HG03457 (cell line): Measurements from ENCODE around the gene PPP1CC.
"Not testable (repeated sequence)": the region's sequence is repeated elsewhere in the genome, so short reads cannot be mapped to it uniquely, and the experiment has no call there.

Experiments
- ATAC-seq: cut with Tn5 transposase; IDR thresholded peaks from one replicate; pipeline ENCODE4 v1.9.1; 2021; ENCODE audit warnings: moderate number of reproducible peaks; ENCODE audit not compliant: unreplicated experiment

The PPP1CC gene

GRCh38 chr12:110756611-110757010 is 13.9 kb upstream of the PPP1CC start:
- ATAC-seq, result no peak

DNA sequence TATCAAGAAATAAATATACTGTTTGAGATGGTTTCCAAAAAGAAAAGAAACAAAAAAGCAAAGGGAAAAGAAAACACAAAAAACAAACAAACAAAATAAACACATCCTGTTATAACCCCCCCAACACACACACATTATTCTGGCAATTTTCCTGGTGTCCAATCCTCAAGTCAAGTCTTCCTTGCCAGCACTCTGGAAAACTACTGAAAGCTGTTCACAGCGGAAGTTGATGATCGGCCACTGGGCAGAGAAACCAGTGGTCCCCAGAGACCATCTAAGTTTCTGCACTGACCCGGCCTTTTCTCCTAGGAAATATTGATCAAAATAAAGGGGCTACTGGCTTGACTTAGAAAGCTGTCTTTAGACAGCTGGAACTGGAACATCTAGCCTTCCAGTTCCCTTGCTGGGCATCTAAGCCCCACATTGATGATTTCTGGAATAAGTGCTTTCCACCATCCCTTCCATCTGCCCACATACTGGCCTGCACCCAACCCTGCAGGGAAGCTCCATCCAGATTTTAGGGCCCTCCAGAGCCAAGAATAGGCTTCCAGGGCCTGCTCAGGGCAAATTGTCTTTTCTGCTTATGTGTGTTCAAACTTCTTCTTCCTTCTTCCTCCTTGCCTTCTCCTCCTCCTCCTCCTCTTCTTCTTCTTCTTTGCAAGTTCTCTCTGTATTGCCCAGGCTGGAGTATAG is 11.6 kb upstream of the PPP1CC start:
- no peak for ATAC-seq

GRCh38 chr12:110750784-110751461 is 8.2 kb upstream of the PPP1CC start:
- ATAC-seq, result no peak

- ATAC-seq, result no peak
These were observed 3.9 kb upstream of the PPP1CC start for GRCh38 chr12:110746550-110746949.

DNA sequence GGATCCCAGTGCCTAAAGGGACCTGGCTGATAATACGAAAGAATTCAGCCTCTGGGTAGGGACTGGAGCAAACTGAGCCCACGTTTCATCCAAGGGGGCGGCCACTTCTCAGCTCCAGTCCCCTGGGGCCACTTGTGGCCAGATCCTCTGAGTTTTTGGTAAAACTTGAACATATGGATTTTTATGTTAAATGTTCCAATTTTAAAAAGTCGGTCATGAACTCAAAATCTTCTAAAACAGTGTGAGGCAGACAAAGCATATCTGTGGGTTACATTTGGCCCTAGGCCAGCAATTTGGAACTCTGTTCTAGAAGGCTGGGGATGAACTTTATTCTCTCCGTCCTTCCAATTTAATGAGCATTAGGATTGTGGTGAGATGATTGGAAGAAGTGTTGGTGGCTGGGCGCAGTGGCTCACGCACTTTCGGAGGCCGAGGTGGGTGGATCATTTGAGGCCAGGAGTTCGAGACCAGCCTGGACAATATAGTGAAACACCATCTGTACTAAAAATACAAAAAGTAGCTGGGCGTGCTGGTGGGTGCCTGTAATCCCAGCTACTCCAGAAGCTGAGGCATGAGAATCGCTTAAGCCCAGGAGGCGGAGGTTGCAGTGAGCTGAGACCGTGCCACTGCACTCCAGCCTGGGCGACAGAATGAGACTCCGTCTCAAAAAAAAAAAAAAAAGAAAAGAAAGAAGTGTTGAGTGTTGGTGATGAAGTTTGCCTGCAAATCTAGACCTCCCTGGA is 3.0 kb upstream of the PPP1CC start:
- ATAC-seq, result no peak

DNA sequence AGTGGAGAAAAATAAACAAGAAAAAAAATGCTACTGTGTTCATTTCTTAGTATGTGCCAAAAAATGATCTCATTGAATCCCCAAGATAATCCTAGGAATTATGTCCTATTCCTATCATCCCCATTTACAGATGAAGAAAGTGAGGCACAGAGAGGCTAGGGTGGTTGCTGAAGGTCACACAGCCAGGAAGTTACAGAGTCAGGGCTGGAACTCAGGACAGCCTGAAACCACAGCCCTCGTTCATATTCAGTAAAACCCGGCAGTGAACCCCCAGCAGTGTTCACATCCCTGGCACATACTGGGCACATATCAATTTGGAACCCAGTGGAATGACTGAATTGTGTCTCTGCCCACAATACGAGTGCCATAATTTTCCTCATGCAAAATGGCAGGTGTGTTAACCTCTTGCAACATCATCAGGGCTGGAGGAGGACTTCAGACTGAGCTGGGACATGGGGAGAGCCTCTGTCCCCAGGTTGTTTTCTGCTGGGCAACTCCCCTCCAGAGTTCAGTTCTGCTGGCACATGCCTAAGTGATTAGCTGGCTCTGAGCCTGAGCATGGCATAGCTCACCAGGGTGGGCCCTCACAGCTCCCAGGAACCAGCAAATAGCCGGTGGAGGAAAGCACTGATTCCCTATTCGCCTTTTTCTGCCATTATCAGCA is 2.0 kb upstream of the PPP1CC start:
- ATAC-seq, result no peak

DNA sequence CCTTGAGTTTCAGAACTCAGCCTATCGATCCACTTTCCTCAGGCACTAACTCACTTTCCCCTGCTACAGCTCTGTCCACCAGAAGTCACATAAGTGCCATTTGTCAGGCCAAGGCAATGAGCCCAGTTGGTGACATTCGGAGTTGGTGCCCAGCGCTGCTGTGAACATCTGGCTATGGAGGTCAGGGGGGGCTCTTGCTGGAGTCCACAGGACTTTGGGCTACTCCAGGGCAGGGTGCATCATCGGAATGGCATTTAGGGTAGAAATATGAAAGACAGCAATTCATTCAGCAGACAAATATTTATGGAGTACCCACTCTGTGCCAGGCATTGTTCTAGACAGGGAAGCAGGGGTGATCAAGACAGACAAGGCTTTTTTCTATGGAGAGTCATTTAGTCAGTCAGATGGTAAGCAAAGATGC is 1.5 kb upstream of the PPP1CC start:
- no peak for ATAC-seq

GRCh38 chr12:110743571-110744093 is 941 bp upstream of the PPP1CC start:
- no peak for ATAC-seq

- peak; percentile 14 for ATAC-seq
These were observed 484 bp downstream of the PPP1CC start for GRCh38 chr12:110742096-110742717.

DNA sequence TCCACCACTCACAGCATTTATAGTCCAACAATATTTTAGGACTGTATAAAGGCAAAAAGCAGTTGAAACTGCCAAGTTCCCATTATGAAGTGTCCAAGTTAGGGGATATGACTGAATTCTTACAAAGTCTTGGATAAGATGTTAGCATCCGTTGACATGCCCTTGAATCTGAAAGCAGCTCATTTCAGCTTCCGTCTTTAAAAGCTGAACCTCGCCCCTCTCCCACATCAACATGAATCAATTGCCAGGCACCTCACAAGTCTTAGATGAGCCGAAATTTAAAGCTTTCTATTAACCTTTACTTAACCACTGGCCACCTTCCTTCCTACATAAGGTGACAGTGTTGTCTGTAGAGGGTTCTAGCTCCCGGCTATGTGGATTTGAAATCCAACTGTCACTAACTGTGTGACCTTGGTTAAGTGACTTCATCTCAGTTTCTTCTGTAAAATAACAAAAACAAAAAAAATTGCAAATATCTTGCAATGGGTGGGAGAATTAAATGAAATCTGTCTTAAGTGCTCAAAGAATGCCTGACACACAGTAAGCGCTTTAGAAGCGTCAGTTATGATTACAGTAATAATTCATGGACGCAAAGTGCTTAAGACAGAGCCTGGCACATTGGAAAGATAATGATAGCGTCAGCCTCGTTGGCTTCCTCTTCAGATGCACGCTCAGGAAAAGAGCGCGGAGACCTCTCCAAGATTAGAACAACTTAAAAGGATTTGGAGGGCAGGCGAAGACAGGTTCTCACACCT is 1.2 kb downstream of the PPP1CC start:
- no peak for ATAC-seq

DNA sequence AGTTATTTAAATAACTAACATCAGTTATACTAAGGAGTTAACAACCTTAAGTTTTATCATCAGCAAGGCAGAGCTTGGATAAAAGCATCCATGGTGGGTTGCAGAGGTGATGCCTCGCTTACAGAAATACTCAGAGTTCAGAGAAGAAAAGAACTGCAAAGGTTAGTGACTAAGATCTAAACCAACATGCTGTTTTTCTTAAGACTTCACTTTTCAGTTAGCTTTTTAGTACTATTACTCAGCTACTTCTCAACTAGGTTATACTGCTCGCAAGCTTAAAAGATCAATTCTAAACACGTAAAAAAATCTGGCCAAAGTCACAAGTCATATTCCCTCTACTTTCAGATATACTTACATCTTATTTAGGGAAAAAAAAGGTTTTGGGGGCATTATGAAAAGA is 2.8 kb downstream of the PPP1CC start:
- no peak for ATAC-seq

DNA sequence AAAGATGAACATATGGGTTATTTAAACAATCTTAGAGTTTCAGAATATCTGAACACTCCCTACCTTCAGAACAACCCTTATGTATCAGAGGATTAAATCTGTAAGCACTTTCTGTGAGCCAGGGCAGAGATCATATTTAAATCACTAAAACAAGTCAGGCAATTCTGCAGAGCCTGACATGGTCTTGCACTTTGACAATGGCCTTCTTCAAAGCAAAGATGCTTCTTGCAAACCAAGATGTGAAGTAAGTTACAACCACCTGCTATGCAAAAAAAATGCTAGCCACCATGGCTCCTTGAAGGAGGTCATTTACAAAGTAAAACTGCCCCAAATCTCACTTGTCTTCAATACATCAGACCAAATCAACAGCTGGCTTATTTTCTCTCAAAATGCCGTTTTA is 3.2 kb downstream of the PPP1CC start:
- ATAC-seq, result no peak

DNA sequence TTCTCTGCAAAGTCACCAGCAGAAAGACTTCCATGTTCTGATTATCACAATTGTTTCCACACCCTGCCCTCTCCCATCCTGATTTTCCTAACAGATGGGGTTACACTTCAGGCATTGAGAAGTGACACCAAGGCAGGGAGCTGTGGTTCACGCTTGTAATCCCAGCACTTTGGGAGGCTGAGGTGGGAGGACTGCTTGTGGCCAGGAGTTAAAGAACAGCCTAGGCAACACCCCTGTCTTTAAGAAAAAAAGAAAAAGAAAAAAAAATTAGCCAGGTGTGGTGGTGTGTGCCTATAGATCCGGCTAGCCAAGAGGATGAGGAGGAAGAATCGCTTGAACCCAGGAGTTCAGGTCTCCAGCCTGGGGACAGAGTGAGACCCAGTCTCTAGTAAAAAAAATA is 5.2 kb downstream of the PPP1CC start:
- no peak for ATAC-seq

DNA sequence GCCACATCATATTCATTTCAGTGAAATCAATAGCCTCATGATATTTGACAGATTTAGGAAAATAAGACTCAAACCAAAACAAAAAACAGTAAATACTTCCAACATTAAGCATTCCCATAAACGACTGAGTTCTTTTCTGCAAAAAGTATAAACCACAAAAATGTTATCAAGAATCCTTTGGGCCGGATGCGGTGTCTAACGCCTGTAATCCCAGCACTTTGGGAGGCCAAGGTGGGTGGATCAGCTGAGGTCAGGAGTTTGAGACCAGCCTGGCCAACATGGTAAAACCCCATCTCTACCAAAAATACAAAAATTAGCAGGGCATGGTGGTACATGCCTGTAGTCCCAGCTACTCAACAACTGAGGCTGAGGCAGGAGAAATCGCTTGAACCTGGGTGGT is 5.7 kb downstream of the PPP1CC start:
- not testable (repeated sequence) for ATAC-seq

DNA sequence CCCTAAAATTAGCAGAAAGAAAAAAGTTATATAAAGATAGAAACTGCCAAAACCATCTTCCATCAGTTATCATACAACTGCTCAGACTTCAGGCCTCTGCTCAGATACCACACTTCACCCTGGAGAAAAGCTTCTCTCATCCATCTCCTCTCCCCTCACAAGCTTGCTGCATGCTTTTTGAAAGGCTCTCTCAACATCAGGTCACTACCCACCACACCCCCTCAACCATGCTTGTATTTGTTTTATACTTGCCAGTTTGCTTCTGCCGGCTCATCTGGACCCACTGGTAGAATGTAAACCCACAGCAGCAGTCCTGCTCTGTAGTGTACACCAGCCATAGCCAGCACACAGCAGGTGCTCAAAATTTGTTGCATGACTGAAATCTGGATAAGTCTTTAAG is 8.8 kb downstream of the PPP1CC start:
- no peak for ATAC-seq

- no peak for ATAC-seq
These were observed 9.5 kb downstream of the PPP1CC start for GRCh38 chr12:110733089-110733715.

- no peak for ATAC-seq
These were observed 10.1 kb downstream of the PPP1CC start for GRCh38 chr12:110732572-110732971.

DNA sequence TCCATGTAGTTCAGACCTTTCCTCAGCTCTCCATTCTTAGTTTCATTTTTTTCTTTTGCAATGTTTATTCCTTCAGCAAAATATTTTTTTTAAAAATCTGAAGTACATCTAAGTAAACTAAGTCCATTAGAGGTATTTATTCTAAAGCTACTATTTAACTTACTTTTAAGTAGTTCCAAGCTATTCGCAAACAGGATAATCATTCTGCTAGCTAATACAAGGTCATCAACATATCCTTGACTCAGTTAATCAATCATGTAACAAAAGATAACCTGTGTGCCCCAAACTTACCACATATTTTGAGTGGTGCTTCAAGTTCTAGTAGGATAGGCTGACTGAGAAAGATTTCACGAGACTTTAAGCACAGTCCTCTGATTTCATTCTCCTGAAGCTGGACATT is 11.2 kb downstream of the PPP1CC start:
- ATAC-seq, result no peak

DNA sequence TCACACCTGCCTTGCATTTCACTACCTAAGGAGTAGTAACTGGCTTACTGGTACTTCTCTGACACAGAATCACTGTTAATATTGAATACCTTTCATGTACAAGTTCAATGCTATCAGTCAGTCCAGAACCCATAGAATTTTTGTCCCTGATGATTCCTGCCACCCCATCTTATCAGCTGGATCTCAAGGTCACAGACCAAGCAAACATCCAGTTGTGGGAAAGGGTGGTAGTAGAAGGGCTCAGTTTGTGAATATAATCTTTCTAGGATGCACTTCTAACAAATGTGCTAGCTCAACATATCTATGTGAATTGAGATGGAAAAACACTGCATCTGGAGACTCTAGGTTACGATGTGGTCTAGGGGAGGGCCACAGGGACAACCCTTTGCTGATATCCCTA is 14.1 kb downstream of the PPP1CC start:
- no peak for ATAC-seq
